SU-DHL-6 (cell line): Measurements from ENCODE around the gene APBB2.

Source experiments
- H2AFZ ChIP-seq: fragments of 200-600 bp; sonication (generic); 2 replicates; pipeline ENCODE4 v1.6.1; 2014; ENCODE audit warnings: low read depth, mild to moderate bottlenecking, moderate library complexity, mixed read lengths, antibody characterized with exemption, low read length; ENCODE audit not compliant: severe bottlenecking
- H3F3A ChIP-seq: fragments of 200-600 bp; shearing (Covaris generic); 2 replicates; pipeline ENCODE4 v1.6.0; 2016; ENCODE audit warnings: antibody characterized with exemption, mild to moderate bottlenecking; ENCODE audit not compliant: insufficient read depth
- H3K27ac ChIP-seq: fragments of 200-600 bp; sonication (generic); 2 replicates; pipeline ENCODE4 v1.5.1; 2016; ENCODE audit warnings: low read depth, mild to moderate bottlenecking, low read length, moderate library complexity, mixed read lengths
- H3K27me3 ChIP-seq: fragments of 200-600 bp; sonication (generic), shearing (Covaris generic); 2 replicates; pipeline ENCODE4 v1.6.0; 2014; ENCODE audit warnings: mild to moderate bottlenecking, low read length
- H3K36me3 ChIP-seq: fragments of 200-600 bp; sonication (generic); 2 replicates; pipeline ENCODE4 v1.6.1; 2014; ENCODE audit warnings: mild to moderate bottlenecking, low read length, mixed read lengths
- H3K4me2 ChIP-seq: fragments of 300-600, 200-600 bp; shearing (Covaris generic), sonication (generic); 2 replicates; pipeline ENCODE4 v1.6.0; 2014; ENCODE audit warnings: low read length, low read depth, mild to moderate bottlenecking; ENCODE audit not compliant: poor library complexity, severe bottlenecking
- H3K4me3 ChIP-seq: fragments of 200-600 bp; sonication (generic); 2 replicates; pipeline ENCODE4 v1.5.1; 2014; ENCODE audit warnings: antibody characterized with exemption, low read length, mild to moderate bottlenecking, mixed read lengths; ENCODE audit not compliant: insufficient read depth, poor library complexity, severe bottlenecking
- H3K79me2 ChIP-seq: fragments of 200-600 bp; sonication (generic); 2 replicates; pipeline ENCODE4 v1.6.1; 2014; ENCODE audit warnings: mild to moderate bottlenecking, low read length, moderate library complexity; ENCODE audit not compliant: insufficient read depth
- H3K9ac ChIP-seq: fragments of 200-600 bp; sonication (generic); 2 replicates; pipeline ENCODE4 v1.7.0; 2014; ENCODE audit warnings: mild to moderate bottlenecking, low read length
- H3K9me2 ChIP-seq: fragments of 200-600 bp; sonication (generic); replicated peaks from 2 replicates; pipeline ENCODE4 v1.6.1; 2014; ENCODE audit warnings: low read length; ENCODE audit not compliant: insufficient read depth
- H3K9me3 ChIP-seq: fragments of 200-600 bp; sonication (generic); 2 replicates; pipeline ENCODE4 v1.6.1; 2014; ENCODE audit warnings: low read length, mixed read lengths; ENCODE audit not compliant: insufficient read depth
- H4K20me1 ChIP-seq: fragments of 200-600 bp; sonication (generic); 2 replicates; pipeline ENCODE4 v1.6.1; 2014; ENCODE audit warnings: low read depth, mild to moderate bottlenecking, antibody characterized with exemption, low read length, moderate library complexity, mixed read lengths
- EZH2phosphoT487 ChIP-seq: fragments of 200-600 bp; sonication (generic), shearing (Covaris generic); conservative IDR thresholded peaks from 2 replicates; pipeline ENCODE4 v1.6.1; 2018; ENCODE audit warnings: mild to moderate bottlenecking, antibody characterized with exemption, low read length, moderate library complexity, mixed read lengths
- TF ChIP-seq, protein P1 (sequence below): fragments of 200-600 bp; sonication (generic); IDR thresholded peaks from one replicate; pipeline ENCODE4 v1.5.1; 2017; ENCODE audit warnings: antibody characterized with exemption, mild to moderate bottlenecking, low read length, moderate library complexity; ENCODE audit not compliant: insufficient read depth, poor library complexity, severe bottlenecking

The APBB2 gene

DNA sequence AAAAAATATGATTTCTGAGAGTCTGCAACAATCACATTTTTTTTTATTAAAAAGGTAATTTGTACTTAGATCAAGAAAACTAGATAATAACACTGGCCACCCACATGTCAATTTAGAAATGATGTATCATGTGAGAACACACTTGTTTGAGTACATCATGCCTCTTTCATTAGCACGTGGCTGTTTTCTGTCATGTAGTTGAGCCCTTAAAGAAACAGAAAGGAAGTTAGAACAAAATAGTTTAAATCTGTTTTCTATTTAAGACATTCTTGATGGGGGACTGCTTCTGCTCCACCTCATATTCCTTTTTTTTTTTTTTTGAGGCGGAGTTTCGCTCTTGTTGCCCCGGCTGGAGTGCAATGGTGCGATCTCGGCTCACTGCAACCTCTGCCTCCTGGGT, 257.1 kb downstream of the APBB2 start:
- no peak overlapping the region for H3K9ac ChIP-seq
- H3K36me3 ChIP-seq = no peaks in the 10 kb centered on the region
- H3K79me2 ChIP-seq = no peaks in the 10 kb centered on the region; the same call in 1 of the 2 replicates
- no peaks in the 10 kb centered on the region for H3K9me2 ChIP-seq
- no peaks in the 10 kb centered on the region for H4K20me1 ChIP-seq
- no peaks in the 10 kb centered on the region for H3K27me3 ChIP-seq
- H3K4me2 ChIP-seq = no peak overlapping the region
- no peak overlapping the region for H3K4me3 ChIP-seq
- no peaks in the 10 kb centered on the region for H3F3A ChIP-seq
- H3K9me3 ChIP-seq = no peaks in the 10 kb centered on the region
- H2AFZ ChIP-seq = no peak overlapping the region
- H3K27ac ChIP-seq = no peak overlapping the region
- TF ChIP-seq EZH2phosphoT487 = no peak
- TF ChIP-seq, protein P1, sequence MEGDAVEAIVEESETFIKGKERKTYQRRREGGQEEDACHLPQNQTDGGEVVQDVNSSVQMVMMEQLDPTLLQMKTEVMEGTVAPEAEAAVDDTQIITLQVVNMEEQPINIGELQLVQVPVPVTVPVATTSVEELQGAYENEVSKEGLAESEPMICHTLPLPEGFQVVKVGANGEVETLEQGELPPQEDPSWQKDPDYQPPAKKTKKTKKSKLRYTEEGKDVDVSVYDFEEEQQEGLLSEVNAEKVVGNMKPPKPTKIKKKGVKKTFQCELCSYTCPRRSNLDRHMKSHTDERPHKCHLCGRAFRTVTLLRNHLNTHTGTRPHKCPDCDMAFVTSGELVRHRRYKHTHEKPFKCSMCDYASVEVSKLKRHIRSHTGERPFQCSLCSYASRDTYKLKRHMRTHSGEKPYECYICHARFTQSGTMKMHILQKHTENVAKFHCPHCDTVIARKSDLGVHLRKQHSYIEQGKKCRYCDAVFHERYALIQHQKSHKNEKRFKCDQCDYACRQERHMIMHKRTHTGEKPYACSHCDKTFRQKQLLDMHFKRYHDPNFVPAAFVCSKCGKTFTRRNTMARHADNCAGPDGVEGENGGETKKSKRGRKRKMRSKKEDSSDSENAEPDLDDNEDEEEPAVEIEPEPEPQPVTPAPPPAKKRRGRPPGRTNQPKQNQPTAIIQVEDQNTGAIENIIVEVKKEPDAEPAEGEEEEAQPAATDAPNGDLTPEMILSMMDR = no peak

DNA sequence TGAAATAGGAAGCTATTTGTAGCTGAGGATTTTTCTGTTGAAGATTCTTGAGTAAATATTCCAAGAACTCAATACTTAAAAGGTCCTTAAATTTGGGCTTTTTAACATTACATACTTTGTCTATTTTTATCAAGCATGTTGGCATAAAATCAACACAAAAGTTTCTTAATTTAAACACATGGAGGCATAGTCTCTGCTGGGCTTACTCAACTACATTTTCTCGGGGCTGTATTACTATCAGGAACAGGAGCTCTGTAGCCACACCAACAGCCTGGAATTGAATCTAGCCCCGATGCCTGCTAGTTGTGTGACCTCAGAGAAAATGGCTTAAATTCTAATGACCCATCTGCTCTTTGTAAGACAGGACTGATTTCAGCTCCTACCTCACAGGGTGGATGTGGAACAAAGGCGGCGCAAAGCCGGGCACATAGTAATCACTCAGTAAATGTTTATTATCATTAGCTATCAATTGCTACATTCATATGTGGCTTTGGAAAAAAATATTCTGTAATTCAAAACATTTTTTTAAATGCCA, 257.6 kb downstream of the APBB2 start:
- Histone ChIP-seq H3K4me3 (no peak overlapping the region), H3K9me3 (no peaks in the 10 kb centered on the region), H3K4me2 (no peak overlapping the region), H3K27me3 (no peaks in the 10 kb centered on the region), H3F3A (no peaks in the 10 kb centered on the region), H3K79me2 (no peaks in the 10 kb centered on the region; the same call in 1 of the 2 replicates), H3K36me3 (no peaks in the 10 kb centered on the region), H3K9ac (no peak overlapping the region), H3K27ac (no peak overlapping the region), H4K20me1 (no peaks in the 10 kb centered on the region), H2AFZ (no peak overlapping the region), H3K9me2 (no peaks in the 10 kb centered on the region)
- no peak for TF ChIP-seq EZH2phosphoT487
- TF ChIP-seq, protein P1 = no peak

DNA sequence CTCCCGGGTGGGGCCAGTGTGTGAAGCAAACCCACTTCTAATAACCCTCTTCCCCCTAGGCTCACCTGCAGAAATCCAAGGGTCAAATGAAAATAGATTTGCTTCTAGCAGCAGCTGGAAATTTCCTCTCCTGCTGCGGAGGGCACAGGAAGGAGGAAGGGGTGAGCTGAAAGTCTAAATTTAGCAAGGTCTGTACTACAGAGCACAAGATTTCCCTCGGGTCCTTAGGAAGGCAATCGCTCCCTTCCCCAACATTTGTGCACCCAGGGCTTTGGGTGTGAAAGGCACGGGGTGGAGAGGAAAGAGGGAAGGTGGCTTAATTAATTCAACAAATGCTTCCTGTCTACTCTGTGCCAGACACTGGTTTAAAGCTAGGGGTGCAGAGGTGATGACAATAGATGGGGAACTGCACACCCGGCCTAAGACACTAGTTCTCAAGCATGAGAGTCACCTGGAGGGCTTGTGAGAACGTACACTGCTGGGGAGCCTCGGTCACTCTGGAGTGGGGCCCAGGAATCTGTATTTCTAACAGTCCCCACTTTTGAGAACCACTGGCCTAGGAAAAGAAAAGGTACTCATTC, 260.2 kb downstream of the APBB2 start:
- no peak overlapping the region for H3K27ac ChIP-seq
- H3K4me2 ChIP-seq = no peak overlapping the region
- TF ChIP-seq EZH2phosphoT487 = no peak
- TF ChIP-seq, protein P1 = no peak
- no peaks in the 10 kb centered on the region for H3K9me3 ChIP-seq
- H3K9me2 ChIP-seq = no peaks in the 10 kb centered on the region
- H3K79me2 ChIP-seq = no peaks in the 10 kb centered on the region
- no peaks in the 10 kb centered on the region for H3K27me3 ChIP-seq
- H4K20me1 ChIP-seq = no peaks in the 10 kb centered on the region
- H3F3A ChIP-seq = no peaks in the 10 kb centered on the region
- no peak overlapping the region for H2AFZ ChIP-seq
- no peaks in the 10 kb centered on the region for H3K36me3 ChIP-seq
- H3K4me3 ChIP-seq = no peak overlapping the region
- no peak overlapping the region for H3K9ac ChIP-seq
